Stomach smooth muscle (tissue), 2 donors: ENCODE results near the gene VWDE.

Source experiments
- H3K27ac ChIP-seq: one replicate; pipeline ENCODE4 v1.7.0; 2013; ENCODE audit warnings: mild to moderate bottlenecking, low read length, inconsistent platforms
- H3K27me3 ChIP-seq, 2 donors: one replicate each; pipeline ENCODE4 v1.7.0; 2013; ENCODE audit warnings: low read length in 2 of 2; ENCODE audit not compliant: insufficient read depth in 2 of 2, control insufficient read depth in 1 of 2
- H3K36me3 ChIP-seq, 2 donors: one replicate each; pipeline ENCODE4 v1.7.0; 2013; ENCODE audit warnings: low read length in 2 of 2; ENCODE audit not compliant: control insufficient read depth in 2 of 2, insufficient read depth in 2 of 2
- H3K4me1 ChIP-seq: one replicate; pipeline ENCODE4 v1.7.0; 2013; ENCODE audit warnings: low read length; ENCODE audit not compliant: control insufficient read depth, insufficient read depth
- H3K4me3 ChIP-seq, 2 donors: one replicate each; pipeline ENCODE4 v1.7.0; 2013; ENCODE audit warnings: low read length in 2 of 2
- H3K9ac ChIP-seq, 2 donors: one replicate each; pipeline ENCODE4 v1.7.0; 2013; ENCODE audit warnings: low read length in 2 of 2, mild to moderate bottlenecking in 1 of 2
- H3K9me3 ChIP-seq, 2 donors: one replicate each; pipeline ENCODE4 v1.7.0; 2013; ENCODE audit warnings: low read length in 2 of 2; ENCODE audit not compliant: control insufficient read depth in 2 of 2
- donor health status: healthy.
- donor health status: Pancreatic carcinoma.

VWDE gene

GRCh38 chr7:12290761-12291160 is 112.9 kb downstream of the VWDE start:
- H3K4me1 ChIP-seq: no peaks in the 10 kb centered on the region
- no peak overlapping the region for H3K4me3 ChIP-seq
- H3K9ac ChIP-seq: no peak overlapping the region
- no peaks in the 10 kb centered on the region for H3K36me3 ChIP-seq
- no peaks in the 10 kb centered on the region for H3K27me3 ChIP-seq
- peaks cover 5 to 11% of the 10 kb centered on the region in 2 donors for H3K9me3 ChIP-seq
- H3K27ac ChIP-seq: no peak overlapping the region

DNA sequence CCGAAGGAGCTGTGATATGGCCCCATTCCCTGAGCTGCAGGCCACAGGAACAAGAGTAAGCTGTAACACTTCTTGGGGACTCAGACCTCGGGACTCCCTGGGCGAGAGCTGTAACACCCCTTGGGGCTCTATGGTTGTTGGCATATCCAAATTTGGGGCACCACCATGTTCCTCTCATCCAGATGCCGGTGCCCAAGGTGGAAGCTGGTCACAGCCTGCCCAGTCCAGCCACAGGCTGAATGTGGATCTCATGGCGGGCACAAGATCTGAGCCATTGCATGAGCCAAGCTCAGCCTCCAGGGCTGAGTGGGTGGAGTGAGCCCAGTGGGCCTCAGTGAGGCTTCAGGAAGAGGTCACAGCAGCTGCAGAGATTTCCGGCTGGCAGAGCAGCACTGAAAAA is 113.7 kb downstream of the VWDE start:
- no peak overlapping the region for H3K27ac ChIP-seq
- peaks cover 5 to 11% of the 10 kb centered on the region in 2 donors for H3K9me3 ChIP-seq
- no peak overlapping the region for H3K9ac ChIP-seq
- H3K27me3 ChIP-seq: no peaks in the 10 kb centered on the region
- H3K4me3 ChIP-seq: no peak overlapping the region
- H3K4me1 ChIP-seq: no peaks in the 10 kb centered on the region
- no peaks in the 10 kb centered on the region for H3K36me3 ChIP-seq

DNA sequence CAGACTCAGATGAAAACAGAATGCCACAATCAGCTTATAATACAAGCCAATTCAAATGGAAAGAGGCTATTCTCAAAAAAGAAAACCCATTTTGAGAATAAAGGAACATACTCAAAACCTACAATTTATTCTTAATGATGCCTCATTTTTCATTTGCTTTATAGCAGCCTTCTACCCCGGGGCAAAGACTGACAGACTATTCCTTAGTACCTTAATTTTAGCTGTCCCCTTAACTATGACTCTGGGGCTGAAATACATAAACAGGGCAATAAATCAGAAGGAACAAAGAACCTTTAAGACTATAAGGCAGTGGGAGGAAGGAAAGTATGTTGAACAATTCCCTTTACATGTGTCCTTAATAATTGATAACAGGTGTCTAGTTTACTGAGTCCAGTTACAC is 115.8 kb downstream of the VWDE start:
- no peaks in the 10 kb centered on the region for H3K27me3 ChIP-seq
- no peak overlapping the region for H3K9ac ChIP-seq
- no peaks in the 10 kb centered on the region for H3K36me3 ChIP-seq
- no peak overlapping the region for H3K4me3 ChIP-seq
- H3K27ac ChIP-seq: no peak overlapping the region
- H3K9me3 ChIP-seq: peaks cover 5 to 11% of the 10 kb centered on the region in 2 donors
- H3K4me1 ChIP-seq: no peaks in the 10 kb centered on the region

GRCh38 chr7:12281038-12281437 is 122.6 kb downstream of the VWDE start:
- no peaks in the 10 kb centered on the region for H3K36me3 ChIP-seq
- H3K27ac ChIP-seq: no peak overlapping the region
- H3K9ac ChIP-seq: no peak overlapping the region
- H3K27me3 ChIP-seq: no peaks in the 10 kb centered on the region
- no peaks in the 10 kb centered on the region for H3K9me3 ChIP-seq
- H3K4me1 ChIP-seq: no peaks in the 10 kb centered on the region
- no peak overlapping the region for H3K4me3 ChIP-seq
